AG20443 (cell line): ENCODE results near the gene CLEC1B.
"Not testable (repeated sequence)": the region's sequence is repeated elsewhere in the genome, so short reads cannot be mapped to it uniquely, and the experiment has no call there.

Experiments used
- DNase-seq: peaks from one replicate; pipeline ENCODE4 v3.0.0; 2012; ENCODE audit warnings: low spot score, mixed read lengths

The CLEC1B gene

DNA sequence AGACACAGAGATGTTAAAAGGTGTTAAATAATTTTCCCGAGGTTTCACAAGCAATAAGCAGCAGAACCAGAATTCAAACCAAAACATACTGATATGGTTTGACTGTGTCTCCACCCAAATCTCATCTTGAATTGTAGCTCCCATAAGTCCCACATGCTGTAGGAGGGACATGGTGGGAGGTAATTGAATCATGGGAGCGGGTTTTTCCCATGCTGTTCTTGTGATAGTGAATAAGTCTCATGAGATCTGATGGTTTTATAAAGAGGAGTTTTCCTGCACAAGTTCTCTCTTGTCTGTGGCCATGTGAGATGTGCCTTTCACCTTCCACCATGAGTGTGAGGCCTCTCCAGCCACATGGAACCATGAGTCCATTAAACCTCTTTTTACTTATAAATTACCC is 24.2 kb downstream of the CLEC1B start:
- DNase-seq = not testable (repeated sequence)

- no peak for DNase-seq
Observed at GRCh38 chr12:9973949-9974348, 25.0 kb downstream of the CLEC1B start.

- DNase-seq = no peak
Observed at GRCh38 chr12:9971181-9971580, 27.7 kb downstream of the CLEC1B start, which contains the start of gene CLEC12A. TSS of gene CLEC12A (plus strand) at chr12:9971409. CDS start at chr12:9971597, 188 bp downstream.

DNA sequence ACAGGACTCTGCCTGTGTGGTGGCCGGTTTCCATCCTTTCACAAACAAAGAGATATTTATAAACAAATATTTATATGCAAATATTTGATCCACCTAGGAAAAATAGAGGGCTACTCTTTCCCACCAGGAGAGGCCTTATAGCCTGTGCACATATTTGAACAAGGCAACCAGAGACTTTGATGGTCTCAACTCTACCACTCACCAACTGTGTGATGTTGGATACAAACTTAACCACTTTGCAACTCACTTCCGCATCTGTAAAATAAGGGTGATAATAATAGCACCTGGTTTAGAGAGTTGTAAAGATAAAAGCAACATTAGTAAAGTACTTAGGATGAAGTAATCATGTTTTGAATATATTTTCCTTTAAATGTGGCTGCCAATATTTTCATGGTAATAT is 29.2 kb downstream of the CLEC1B start:
- no peak for DNase-seq

- no peak for DNase-seq
Observed at GRCh38 chr12:9961901-9962300, 37.0 kb downstream of the CLEC1B start.

DNA sequence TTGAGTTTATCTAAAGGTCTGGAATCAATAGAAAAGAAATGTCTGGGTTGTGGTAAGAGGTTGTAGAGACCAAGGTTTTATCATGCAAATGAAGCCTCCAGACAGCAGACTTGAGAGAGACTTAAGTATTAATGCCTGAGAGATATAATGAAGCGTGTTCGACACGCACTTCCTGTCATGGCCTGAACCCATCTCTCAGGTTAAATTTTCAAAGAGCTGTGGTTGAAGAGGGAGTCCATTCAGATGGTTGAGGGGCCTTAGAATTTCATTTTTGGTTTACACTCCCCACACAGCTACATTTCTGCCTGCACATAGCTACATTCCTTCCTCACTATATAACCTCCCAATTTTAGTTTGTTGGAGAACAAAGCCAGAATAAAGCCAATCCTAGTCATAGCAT is 37.8 kb downstream of the CLEC1B start:
- DNase-seq = no peak

GRCh38 chr12:9960590-9960989 is 38.3 kb downstream of the CLEC1B start:
- no peak for DNase-seq

DNA sequence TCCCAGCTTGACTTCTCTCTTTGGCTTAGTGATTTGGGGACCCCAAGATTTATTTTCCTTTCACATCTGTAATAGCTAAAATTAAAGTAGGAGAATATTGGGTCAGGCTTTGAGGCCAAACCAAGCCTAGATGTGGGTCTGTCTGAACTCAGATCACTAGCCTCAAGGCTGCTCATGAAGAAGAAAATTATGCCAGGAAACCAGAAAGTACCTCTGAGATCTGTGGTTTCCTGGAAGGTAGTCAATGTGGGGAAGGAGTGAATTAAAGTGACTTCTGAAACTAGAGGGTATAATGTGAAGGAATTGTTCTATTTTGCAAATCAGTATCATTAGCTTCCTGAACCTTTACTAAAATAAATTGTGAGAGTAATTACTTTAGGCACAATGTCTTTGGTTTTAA is 41.1 kb downstream of the CLEC1B start:
- no peak for DNase-seq

DNA sequence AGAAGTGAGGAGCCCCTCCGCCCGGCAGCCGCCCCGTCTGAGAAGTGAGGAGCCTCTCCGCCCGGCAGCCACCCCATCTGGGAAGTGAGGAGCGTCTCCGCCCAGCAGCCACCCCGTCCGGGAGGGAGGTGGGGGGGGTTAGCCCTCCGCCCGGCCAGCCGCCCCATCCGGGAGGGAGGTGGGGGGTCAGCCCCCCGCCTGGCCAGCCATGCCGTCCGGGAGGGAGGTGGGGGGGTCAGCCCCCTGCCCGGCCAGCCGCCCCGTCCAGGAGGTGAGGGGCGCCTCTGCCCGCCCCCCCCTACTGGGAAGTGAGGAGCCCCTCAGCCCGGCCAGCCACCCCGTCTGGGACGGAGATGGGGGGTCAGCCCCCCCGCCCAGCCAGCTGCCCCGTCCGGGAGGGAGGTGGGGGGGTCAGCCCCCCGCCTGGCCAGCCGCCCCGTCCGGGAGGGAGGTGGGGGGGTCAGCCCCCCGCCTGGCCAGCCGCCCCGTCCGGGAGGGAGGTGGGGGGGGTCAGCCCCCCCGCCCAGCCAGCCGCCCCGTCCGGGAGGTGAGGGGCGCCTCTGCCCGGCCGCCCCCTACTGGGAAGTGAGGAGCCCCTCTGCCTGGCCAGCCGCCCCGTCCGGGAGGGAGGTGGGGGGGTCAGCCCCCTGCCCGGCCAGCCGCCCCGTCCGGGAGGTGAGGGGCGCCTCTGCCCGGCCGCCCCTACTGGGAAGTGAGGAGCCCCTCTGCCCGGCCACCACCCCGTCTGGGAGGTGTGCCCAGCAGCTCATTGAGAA is 45.8 kb downstream of the CLEC1B start:
- not testable (repeated sequence) for DNase-seq

DNA sequence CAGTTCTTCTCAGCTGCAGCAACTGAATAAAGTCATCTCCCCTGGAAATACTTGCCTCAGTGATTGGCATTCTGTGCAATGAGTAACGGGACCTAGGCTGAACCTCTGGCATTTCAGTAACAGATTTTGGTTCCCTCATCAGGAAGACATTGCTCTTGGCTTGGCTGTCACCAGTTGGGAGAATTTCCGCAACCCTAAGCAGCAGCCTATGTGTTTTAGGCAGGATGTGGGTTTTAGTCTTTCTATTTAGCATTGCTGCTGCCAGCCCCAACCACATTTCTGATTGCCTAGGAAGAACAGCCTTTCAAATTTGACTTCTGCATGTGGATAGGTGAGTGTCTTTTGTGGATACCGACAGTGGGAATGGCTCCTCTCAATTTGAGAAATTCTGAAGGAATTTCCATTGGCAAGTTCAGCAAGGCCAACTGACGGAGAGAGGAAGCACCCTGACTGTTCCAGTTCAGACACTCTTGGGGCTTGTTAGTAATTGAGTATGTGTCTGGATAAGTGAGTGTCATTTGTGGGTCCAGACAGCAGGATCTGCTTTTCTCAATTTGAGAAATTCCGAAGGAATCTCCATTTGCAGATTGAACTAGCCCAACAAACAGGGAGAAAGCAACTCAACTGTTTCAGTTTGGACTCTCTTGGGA is 47.8 kb downstream of the CLEC1B start:
- DNase-seq = no peak

DNA sequence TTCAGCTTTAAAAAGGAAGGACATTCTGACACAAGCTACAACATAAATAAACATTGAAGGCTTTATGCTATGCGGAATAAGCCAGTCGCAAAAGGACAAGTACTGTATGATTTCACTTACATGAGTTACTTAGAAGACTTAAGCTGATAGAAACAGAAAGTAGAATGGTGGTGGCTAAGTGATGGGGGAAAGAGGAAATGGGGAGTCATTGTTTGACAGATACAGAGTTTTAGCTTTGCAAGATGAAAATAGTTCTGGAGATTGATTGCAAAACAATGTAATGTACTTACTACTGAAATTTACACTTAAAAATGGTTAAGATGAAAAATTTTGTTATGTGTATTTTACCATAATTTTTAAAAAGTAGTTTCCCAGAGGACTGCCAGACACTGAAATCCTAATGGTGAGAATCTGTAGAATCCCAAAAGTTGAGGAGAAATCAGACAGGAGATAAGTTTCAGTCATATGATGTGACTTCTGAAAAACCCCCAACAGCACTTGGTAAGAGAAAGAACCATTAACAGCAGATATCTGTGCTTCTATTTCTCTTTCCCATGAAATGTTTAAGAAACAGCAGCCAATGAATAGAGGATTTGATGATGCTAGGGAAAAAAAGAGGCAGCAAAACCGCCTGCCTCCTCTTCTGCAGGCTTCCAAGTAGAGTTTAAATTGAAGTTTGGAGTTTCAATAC is 50.2 kb downstream of the CLEC1B start:
- DNase-seq = no peak

GRCh38 chr12:9947674-9948073 is 51.2 kb downstream of the CLEC1B start:
- DNase-seq = no peak

DNA sequence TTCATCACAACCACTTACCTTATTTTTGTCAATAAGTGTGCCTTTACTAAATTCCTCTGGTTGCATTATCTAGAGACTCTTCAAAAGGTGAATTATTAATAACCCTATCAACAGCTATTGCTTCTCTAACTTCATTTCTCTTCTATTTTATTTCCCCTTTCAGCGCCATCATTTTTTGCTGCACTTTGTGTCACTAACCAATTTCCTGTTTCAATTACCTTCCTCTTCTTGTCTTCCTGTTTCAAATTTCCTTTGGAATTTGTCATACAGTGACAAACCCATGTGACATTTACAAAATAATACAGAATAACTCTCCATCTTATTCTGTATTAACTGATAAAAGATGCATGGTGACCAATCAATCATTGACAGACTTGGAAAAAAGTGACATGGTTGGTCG is 54.5 kb downstream of the CLEC1B start:
- no peak for DNase-seq

DNA sequence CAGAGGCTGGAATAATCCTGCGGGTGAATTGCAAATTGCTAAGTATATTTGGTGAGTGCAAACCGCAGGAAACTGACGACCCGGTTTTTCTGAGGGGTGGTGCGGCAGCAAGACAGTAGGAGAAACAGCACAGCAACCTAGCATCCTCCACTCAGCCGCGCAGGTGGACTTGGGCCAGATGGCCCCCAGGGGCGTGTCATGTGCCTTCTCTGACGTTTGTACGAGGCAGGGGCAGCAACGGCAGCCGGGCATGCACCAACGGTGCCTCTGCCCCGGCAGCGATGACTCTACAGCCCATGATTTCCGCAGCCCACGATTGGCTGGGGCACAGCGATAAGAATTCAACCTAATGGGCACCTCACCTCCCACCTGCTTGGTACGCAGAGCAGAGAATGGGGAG is 55.7 kb downstream of the CLEC1B start:
- peak; percentile 41 for DNase-seq
